HG03095 (cell line): ENCODE data around the gene SDHD.

Experiments used
- ATAC-seq: cut with Tn5 transposase; IDR thresholded peaks from one replicate; pipeline ENCODE4 v1.9.1; 2021; ENCODE audit warnings: moderate library complexity; ENCODE audit not compliant: unreplicated experiment

Gene SDHD

DNA sequence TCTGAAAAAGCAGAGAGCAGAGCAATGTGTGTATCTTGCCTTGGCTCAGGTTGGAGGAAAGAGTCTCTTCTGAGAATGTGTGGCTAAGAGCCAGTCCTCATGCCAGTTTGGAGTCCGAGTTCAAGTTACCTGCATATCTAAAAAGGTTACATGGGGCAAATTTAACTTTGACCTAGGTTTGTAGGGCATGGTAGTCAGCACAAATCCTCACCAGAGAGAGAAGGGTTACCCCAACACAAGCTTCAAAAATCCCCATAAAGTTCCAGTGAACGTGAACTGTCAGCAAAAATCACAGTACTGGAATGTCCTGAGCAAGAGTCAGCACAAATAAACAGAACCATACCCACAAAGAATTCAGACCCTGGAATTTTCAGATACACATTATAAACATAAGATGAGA is 13.8 kb downstream of the SDHD start:
- ATAC-seq: no peak

GRCh38 chr11:112103446-112103845 is 16.8 kb downstream of the SDHD start:
- ATAC-seq: no peak

- no peak for ATAC-seq
These were observed 19.4 kb downstream of the SDHD start for GRCh38 chr11:112106070-112106469.

GRCh38 chr11:112113539-112114457 is 27.1 kb downstream of the SDHD start:
- no peak for ATAC-seq

DNA sequence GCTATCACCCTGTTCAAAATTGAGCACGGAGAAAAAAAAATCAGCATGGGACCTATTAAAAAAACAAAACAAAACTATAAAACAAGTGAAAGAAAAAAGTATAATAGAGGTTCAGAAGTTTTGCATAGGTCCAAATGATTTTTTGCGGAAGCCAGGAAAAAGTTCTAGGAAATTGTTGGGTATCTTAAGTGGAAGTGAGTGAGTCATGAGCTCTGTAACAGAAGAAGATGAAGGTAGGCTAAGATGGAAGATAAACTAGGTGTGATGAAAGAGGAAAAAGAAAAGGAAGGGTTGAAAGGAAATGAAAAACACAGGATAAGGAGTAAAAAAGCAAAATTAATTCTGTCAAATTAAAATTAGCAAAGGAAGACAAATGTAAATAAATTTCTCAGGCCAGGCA is 27.8 kb downstream of the SDHD start:
- ATAC-seq: no peak

GRCh38 chr11:112115386-112115785 is 28.7 kb downstream of the SDHD start:
- ATAC-seq: no peak

- ATAC-seq: no peak
These were observed 31.5 kb downstream of the SDHD start for GRCh38 chr11:112118176-112118575.

DNA sequence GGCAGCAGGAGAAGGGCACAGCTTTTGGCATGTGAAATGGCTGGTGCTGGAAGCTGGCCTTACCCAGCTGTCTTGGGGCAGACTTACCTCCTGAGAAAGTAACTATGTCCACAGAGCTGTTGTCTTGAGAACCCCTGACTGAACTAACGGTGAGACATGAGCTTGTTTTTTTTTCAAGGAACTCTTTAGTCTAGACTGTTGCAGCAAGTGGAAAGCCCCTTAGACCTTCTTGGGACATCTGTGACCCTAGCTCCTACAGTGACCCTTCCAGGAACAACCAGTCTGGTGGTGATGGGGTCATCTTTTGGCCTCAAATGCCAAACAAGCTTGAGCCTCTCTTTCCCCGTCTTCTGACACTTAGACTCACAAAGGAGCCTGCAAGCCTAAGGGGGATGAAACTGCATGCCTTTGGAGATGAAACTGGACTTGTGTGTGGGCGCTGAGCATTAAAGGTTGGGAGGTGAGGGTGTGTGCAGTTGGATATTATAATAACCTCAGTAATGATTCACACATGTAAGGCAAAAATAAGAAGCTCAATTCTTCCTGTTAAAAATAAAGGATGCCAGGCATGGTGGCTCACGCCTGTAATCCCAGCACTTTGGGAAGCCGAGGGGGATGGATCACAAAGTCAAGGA is 35.4 kb downstream of the SDHD start:
- no peak for ATAC-seq

- no peak for ATAC-seq
These were observed 36.5 kb downstream of the SDHD start for GRCh38 chr11:112123129-112123528.

DNA sequence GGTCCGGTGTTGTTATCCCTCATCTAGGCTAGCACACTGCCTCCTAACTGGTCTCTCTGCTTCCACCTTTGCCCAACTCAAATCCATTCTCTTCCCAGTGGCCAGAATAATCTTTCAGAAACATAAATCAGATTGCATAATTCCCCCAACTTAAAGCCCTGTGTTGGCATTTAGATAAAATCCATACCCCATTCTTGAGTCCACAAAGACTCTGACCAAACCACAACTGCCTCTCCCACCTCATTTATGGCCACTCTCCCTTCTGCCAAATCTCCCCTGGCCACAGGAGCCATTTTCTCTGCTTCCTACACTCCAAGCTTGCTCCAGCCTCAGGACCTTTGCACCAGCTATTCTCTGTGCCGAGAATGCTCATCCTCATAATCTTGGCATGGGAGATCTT is 40.4 kb downstream of the SDHD start:
- ATAC-seq: no peak

GRCh38 chr11:112128483-112129121 is 41.9 kb downstream of the SDHD start:
- ATAC-seq: no peak

DNA sequence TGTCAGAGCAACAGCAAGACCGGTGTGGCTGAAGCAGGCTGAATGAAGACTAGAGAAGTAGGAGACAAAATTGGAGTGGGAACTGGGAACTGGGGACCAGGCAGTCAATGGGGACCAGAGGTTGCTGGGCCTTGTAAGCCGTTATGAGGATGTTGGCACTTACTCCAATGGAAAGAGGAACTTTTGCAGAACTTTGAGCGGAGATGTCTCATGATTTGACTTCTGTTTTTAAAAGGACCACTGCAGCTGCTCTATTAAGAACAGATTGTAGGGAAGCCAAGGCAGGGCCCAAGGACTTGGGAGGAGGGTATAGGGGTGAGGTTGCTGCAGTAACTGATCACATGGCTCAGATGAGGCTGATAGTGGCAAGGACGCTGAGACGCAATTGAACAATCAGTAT is 43.0 kb downstream of the SDHD start:
- no peak for ATAC-seq

DNA sequence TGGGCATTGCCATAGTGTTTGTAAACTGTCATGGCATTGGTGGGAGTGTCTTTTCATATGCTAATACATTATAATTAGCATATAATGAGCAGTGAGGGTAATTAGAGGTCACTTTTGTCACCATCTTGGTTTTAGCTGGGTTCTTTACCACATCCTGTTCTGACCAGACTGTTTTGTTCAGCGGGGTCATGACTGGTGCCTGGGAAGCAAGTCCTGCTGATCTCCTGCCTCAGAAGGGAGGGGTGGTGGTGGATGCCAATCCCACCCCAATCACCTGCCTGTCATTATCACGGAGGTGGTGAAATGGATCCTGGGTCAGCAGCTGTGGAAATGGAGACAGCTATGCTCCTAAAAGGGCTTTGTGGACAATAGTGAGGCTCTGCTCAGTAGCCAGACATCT is 46.1 kb downstream of the SDHD start:
- ATAC-seq: no peak

- no peak for ATAC-seq
These were observed 47.8 kb downstream of the SDHD start for GRCh38 chr11:112134473-112134872.

DNA sequence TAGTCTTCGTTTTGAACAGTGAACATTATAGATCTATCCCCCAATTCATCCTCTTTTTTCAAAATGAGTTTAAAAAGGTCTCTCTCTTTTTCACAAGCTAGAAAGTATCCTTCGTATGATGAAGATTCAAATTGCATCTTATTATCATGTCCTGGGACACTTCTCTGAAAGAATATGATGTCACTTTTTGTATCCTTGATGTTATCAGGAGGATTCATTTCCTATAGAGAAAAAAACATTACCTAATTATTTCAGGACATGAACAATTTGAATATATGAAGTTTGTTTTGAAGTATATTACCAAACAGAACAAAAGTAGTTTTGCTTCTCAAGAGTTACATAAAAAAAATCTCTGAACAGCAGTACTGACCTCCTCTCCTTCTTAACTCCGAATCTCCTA is 56.9 kb downstream of the SDHD start:
- no peak for ATAC-seq
